Epithelial cell of esophagus (primary cell): ENCODE measurements around the gene ZNF562.

ENCODE experiments used
- DNase-seq: peaks from one replicate; pipeline ENCODE4 v3.0.0; 2010; ENCODE audit warnings: low read depth
- H3K4me3 ChIP-seq: 2 replicates; pipeline ENCODE4 v1.5.1; 2011; ENCODE audit warnings: mild to moderate bottlenecking, low read length, control low read depth
- TF ChIP-seq, protein P1 (sequence below): IDR thresholded peaks from 2 replicates; pipeline ENCODE4 v1.5.1; 2011; ENCODE audit warnings: low read depth, mild to moderate bottlenecking, low read length, control low read depth, inconsistent platforms; ENCODE audit not compliant: insufficient read depth; ENCODE audit errors: missing control alignments

The ZNF562 gene

GRCh38 chr19:9674663-9675357 is at the start of gene ZNF562:
Gene ZNF562, minus strand, starts transcription at chr19:9675100. Its CDS starts 14,356 bp downstream, at chr19:9660744.
- TF ChIP-seq, protein P1, sequence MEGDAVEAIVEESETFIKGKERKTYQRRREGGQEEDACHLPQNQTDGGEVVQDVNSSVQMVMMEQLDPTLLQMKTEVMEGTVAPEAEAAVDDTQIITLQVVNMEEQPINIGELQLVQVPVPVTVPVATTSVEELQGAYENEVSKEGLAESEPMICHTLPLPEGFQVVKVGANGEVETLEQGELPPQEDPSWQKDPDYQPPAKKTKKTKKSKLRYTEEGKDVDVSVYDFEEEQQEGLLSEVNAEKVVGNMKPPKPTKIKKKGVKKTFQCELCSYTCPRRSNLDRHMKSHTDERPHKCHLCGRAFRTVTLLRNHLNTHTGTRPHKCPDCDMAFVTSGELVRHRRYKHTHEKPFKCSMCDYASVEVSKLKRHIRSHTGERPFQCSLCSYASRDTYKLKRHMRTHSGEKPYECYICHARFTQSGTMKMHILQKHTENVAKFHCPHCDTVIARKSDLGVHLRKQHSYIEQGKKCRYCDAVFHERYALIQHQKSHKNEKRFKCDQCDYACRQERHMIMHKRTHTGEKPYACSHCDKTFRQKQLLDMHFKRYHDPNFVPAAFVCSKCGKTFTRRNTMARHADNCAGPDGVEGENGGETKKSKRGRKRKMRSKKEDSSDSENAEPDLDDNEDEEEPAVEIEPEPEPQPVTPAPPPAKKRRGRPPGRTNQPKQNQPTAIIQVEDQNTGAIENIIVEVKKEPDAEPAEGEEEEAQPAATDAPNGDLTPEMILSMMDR: no peak
- peak within 1 kb of the TSS; percentile 72 for H3K4me3 ChIP-seq
- peak; percentile 89 for DNase-seq

DNA sequence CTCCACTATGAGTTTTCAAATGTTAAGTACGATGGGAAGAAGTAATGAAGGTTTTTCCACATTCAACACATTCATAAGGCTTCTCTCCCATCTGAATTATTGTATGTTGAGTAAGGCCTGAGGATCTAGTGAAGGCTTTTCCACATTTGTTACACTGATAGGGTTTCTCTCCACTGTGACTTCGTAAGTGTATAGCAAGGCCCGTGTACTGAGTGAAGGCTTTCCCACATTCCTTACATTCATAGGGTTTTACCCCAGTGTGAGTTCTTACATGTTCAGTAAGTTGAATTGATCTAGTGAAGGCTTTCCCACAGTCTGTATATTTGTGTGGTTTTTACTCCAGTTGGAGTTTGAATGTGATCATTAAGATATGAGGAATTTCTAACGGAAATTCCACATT is 49.3 kb upstream of the ZNF562 start:
- no peak for DNase-seq
- TF ChIP-seq, protein P1: no peak
- H3K4me3 ChIP-seq: no peak overlapping the region

GRCh38 chr19:9721861-9722260 is 47.0 kb upstream of the ZNF562 start:
- DNase-seq: peak; percentile 77
- TF ChIP-seq, protein P1: no peak
- H3K4me3 ChIP-seq: no peak overlapping the region

GRCh38 chr19:9720541-9720940 is 45.6 kb upstream of the ZNF562 start:
- no peak for DNase-seq
- TF ChIP-seq, protein P1: no peak

DNA sequence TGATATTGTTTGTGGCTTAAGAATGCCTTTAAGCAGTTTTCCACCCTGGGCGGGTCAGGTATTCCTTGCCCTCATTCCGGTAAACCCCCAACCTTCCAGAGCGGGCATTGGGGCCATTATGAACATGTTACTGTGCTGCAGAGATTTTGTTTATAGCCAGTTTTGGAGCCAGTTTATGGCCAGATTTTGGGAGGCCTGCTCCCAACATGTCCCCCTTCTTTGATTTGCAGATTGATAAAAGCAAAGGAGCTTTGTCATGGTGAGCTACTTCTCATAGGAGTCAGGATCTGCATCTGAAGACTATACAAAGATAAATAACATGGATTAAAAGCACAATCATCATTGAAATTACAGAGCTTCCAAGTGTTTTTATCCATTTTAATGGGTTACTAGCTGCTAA is 36.9 kb upstream of the ZNF562 start:
- H3K4me3 ChIP-seq: no peak overlapping the region
- TF ChIP-seq, protein P1: no peak

More at GRCh38 chr19:9720541-9720940, 45.6 kb upstream of the ZNF562 start:
- H3K4me3 ChIP-seq: no peak overlapping the region

DNA sequence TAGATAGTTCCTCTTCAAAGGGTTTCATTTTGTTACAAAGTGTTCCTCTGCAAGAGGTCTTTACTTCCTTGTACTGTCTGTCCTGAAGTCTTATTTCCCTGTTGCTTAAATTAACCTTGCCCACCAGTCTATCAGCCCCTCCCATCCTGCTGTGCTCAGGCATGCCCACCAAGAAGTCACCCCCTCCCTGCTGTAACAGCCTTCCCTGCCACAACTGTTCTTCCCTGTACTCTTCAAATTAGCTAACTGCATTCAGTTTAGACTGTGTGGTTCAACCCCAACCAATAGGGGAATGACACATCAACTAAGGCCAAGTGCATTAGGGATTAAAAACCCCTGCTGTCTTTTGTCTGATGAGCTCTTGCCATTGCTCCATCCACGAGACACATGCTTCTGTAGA is 34.4 kb upstream of the ZNF562 start:
- H3K4me3 ChIP-seq: no peak overlapping the region
- TF ChIP-seq, protein P1: no peak
- peak; percentile 8 for DNase-seq

More for the DNA sequence above, 36.9 kb upstream of the ZNF562 start:
- no peak for DNase-seq

DNA sequence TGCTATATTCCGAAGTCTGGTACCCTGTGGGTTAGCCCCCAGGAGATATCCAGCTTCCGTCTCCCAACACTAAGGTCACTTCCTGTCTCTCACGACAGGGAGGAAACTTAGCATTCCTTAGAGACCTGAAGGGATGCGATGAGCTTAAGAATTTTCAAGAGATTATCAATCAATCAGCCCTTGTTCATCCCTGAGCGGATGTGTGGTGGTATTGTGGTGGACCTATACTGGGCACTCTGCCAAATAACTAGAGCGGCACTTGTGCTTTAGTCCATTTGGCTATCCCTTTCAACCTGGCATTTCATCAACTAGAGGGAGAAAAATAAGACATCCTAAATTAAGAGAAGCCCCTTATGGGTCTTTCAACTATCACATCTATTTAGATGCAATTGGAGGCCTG is 30.9 kb upstream of the ZNF562 start:
- DNase-seq: no peak
- TF ChIP-seq, protein P1: no peak

More for the DNA sequence above, 30.9 kb upstream of the ZNF562 start:
- H3K4me3 ChIP-seq: no peak overlapping the region
